ENCODE results near the gene IDH1.
"Not testable (repeated sequence)": the region's sequence is repeated elsewhere in the genome, so short reads cannot be mapped to it uniquely, and the experiment has no call there.

IDH1 gene

GRCh38 chr2:208221873-208222272, 33.0 kb downstream of the IDH1 start:
- not testable (repeated sequence) for DNase-seq (ENCODE audit: low read depth)

GRCh38 chr2:208210688-208211451, 44.0 kb downstream of the IDH1 start:
- DNase-seq (ENCODE audit: low read depth) = no peak

GRCh38 chr2:208208335-208209085, 46.4 kb downstream of the IDH1 start:
- DNase-seq (ENCODE audit: low read depth) = no peak

- DNase-seq (ENCODE audit: low read depth) = no peak
These were observed 47.1 kb downstream of the IDH1 start for GRCh38 chr2:208207769-208208168.

GRCh38 chr2:208204166-208204565, 50.7 kb downstream of the IDH1 start:
- no peak for DNase-seq (ENCODE audit: low read depth)

- no peak for DNase-seq (ENCODE audit: low read depth)
These were observed 59.3 kb downstream of the IDH1 start for GRCh38 chr2:208195531-208195930.

- no peak for DNase-seq (ENCODE audit: low read depth)
These were observed 62.1 kb downstream of the IDH1 start for GRCh38 chr2:208192611-208193236.

- no peak for DNase-seq (ENCODE audit: low read depth)
These were observed 64.9 kb downstream of the IDH1 start, which contains the start of gene C2orf80 for GRCh38 chr2:208189810-208190503. Gene C2orf80 (minus strand): TSS chr2:208190030. CDS start chr2:208186986, 3,044 bp downstream.

GRCh38 chr2:208189069-208189809, 65.6 kb downstream of the IDH1 start:
- DNase-seq (ENCODE audit: low read depth) = no peak

- DNase-seq (ENCODE audit: low read depth) = no peak
These were observed 68.0 kb downstream of the IDH1 start for GRCh38 chr2:208186893-208187292.

- DNase-seq (ENCODE audit: low read depth) = no peak
These were observed 68.4 kb downstream of the IDH1 start for GRCh38 chr2:208186465-208186864.
